GM18861 (cell line): ENCODE results near the gene LIMD2.
"Not testable (repeated sequence)": the region's sequence is repeated elsewhere in the genome, so short reads cannot be mapped to it uniquely, and the experiment has no call there.

ENCODE experiments used
- ATAC-seq: cut with Tn5 transposase; IDR thresholded peaks from one replicate; pipeline ENCODE4 v1.9.1; 2021; ENCODE audit not compliant: unreplicated experiment

LIMD2 gene

GRCh38 chr17:63699638-63700527 is at the start of gene LIMD2:
LIMD2 (minus strand) TSS chr17:63700125; CDS start chr17:63699298, 827 bp downstream.
- ATAC-seq, result peak; percentile 6

GRCh38 chr17:63741408-63742173 is 41.7 kb upstream of the LIMD2 start, which contains the start of gene STRADA:
STRADA (minus strand) TSS chr17:63741799; CDS start chr17:63728369, 13,430 bp downstream.
- ATAC-seq, result peak; percentile 86

GRCh38 chr17:63741143-63741407 is 41.1 kb upstream of the LIMD2 start:
- ATAC-seq, result peak; percentile 7

GRCh38 chr17:63740464-63741142 is 40.7 kb upstream of the LIMD2 start:
- ATAC-seq, result no peak

GRCh38 chr17:63735691-63736090 is 35.8 kb upstream of the LIMD2 start:
- no peak for ATAC-seq

GRCh38 chr17:63722403-63722802 is 22.5 kb upstream of the LIMD2 start:
- ATAC-seq, result no peak

GRCh38 chr17:63720194-63720593 is 20.3 kb upstream of the LIMD2 start:
- ATAC-seq, result not testable (repeated sequence)

GRCh38 chr17:63718988-63719387 is 19.1 kb upstream of the LIMD2 start:
- no peak for ATAC-seq

GRCh38 chr17:63716426-63716825 is 16.5 kb upstream of the LIMD2 start:
- ATAC-seq, result no peak

GRCh38 chr17:63714550-63715277 is 14.8 kb upstream of the LIMD2 start:
- ATAC-seq, result no peak

GRCh38 chr17:63709110-63709509 is 9.2 kb upstream of the LIMD2 start:
- no peak for ATAC-seq

GRCh38 chr17:63707151-63707550 is 7.2 kb upstream of the LIMD2 start:
- no peak for ATAC-seq

GRCh38 chr17:63706336-63707082 is 6.6 kb upstream of the LIMD2 start:
- ATAC-seq, result no peak

GRCh38 chr17:63705657-63706056 is 5.7 kb upstream of the LIMD2 start:
- no peak for ATAC-seq

- no peak for ATAC-seq
These were observed 4.9 kb upstream of the LIMD2 start for GRCh38 chr17:63704836-63705235.

GRCh38 chr17:63704259-63704576 is 4.3 kb upstream of the LIMD2 start:
- no peak for ATAC-seq

- no peak for ATAC-seq
These were observed 3.8 kb upstream of the LIMD2 start for GRCh38 chr17:63703556-63704258.

GRCh38 chr17:63703029-63703428 is 3.1 kb upstream of the LIMD2 start:
- no peak for ATAC-seq

- no peak for ATAC-seq
These were observed 2.7 kb upstream of the LIMD2 start for GRCh38 chr17:63702721-63703015.
